ENCODE measurements around the gene NPFFR1. TPM values are rescaled to one million over a fixed set of nuclear protein-coding genes. Genes with fewer than 3 reads are reported as not detected.

The NPFFR1 gene
- total and polyA plus RNA-seq, 2 experiments from 2014 or later, result not detected

DNA sequence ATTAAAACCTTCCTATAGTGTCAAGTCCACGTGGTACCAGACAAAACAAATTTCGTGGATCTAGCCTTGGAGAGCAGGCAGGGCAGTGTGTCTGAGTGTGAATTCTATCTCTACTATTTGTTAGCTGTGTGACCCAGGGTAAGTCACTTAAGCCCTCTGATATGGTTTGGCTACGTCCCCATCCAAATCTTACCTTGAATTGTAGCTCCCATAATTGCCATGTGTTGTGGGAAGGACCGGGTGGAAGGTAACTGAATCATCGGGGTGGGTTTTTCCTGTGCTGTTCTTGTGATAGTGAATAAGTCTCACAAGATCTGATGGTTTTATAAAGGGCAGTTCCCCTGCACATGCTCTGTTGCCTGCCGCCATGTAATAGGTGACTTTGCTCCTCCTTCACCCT, 2.8 kb upstream of the NPFFR1 start:
- no peak overlapping the region for H2AFZ ChIP-seq
- H3K9me3 ChIP-seq (ENCODE audit: low read depth), result no peaks in the 10 kb centered on the region
- no peaks in the 10 kb centered on the region for H3K36me3 ChIP-seq (replicated peaks; ENCODE audit: insufficient read depth, low read depth)
- H3K4me2 ChIP-seq, result no peak overlapping the region
- no peaks in the 10 kb centered on the region for H4K20me1 ChIP-seq (ENCODE audit: insufficient read depth, poor library complexity, severe bottlenecking)
- DNase-seq (ENCODE audit: low spot score), result no peak
- H3K27me3 ChIP-seq, result peaks cover 43% of the 10 kb centered on the region
- 86% methylated on average over 6 of the region's 6 CpGs for WGBS (ENCODE audit: low lambda C conversion rate, missing lambda C conversion rate)
- TF ChIP-seq EZH2 (IDR thresholded peaks at IDR 0.05; ENCODE audit: borderline replicate concordance), result no peak
- H3K9me2 ChIP-seq (replicated peaks; ENCODE audit: insufficient read depth), result no peaks in the 10 kb centered on the region
- peaks cover 4% of the 10 kb centered on the region for H3K4me1 ChIP-seq (ENCODE audit: insufficient read depth)
- H3K79me2 ChIP-seq, result no peaks in the 10 kb centered on the region
- H3K27ac ChIP-seq, result no peak overlapping the region
- no peak overlapping the region for H3K4me3 ChIP-seq

DNA sequence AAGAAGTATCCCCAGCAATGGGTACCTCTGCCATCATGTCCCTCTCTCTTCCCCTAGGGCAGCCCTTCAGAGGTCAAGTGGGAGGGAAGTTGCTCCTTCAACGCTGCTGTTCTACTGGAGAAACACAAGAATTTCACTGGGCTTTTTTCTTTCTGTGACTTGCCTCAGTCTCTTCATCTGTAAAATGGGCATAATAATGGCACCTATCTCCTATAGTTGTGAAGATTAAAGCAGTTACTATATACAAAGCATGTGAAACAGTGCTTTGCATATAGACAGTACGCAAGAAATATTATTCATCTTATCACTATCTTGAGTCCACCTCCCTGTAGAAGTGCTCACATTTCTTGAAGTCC, 1.6 kb upstream of the NPFFR1 start:
- Histone ChIP-seq H3K36me3 (replicated peaks; ENCODE audit: insufficient read depth, low read depth) (no peaks in the 10 kb centered on the region), H3K9me3 (ENCODE audit: low read depth) (no peaks in the 10 kb centered on the region), H2AFZ (no peak overlapping the region), H3K27ac (no peak overlapping the region), H3K9me2 (replicated peaks; ENCODE audit: insufficient read depth) (no peaks in the 10 kb centered on the region), H3K27me3 (peaks cover 55% of the 10 kb centered on the region), H3K4me1 (ENCODE audit: insufficient read depth) (peaks cover 4% of the 10 kb centered on the region), H3K4me3 (no peak overlapping the region), H3K79me2 (no peaks in the 10 kb centered on the region), H3K4me2 (no peak overlapping the region), H4K20me1 (ENCODE audit: insufficient read depth, poor library complexity, severe bottlenecking) (no peaks in the 10 kb centered on the region)
- WGBS (ENCODE audit: low lambda C conversion rate, missing lambda C conversion rate), result 94% methylated on average over 2 of the region's 2 CpGs
- DNase-seq (ENCODE audit: low spot score), result no peak
- TF ChIP-seq, protein P1, sequence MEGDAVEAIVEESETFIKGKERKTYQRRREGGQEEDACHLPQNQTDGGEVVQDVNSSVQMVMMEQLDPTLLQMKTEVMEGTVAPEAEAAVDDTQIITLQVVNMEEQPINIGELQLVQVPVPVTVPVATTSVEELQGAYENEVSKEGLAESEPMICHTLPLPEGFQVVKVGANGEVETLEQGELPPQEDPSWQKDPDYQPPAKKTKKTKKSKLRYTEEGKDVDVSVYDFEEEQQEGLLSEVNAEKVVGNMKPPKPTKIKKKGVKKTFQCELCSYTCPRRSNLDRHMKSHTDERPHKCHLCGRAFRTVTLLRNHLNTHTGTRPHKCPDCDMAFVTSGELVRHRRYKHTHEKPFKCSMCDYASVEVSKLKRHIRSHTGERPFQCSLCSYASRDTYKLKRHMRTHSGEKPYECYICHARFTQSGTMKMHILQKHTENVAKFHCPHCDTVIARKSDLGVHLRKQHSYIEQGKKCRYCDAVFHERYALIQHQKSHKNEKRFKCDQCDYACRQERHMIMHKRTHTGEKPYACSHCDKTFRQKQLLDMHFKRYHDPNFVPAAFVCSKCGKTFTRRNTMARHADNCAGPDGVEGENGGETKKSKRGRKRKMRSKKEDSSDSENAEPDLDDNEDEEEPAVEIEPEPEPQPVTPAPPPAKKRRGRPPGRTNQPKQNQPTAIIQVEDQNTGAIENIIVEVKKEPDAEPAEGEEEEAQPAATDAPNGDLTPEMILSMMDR (IDR thresholded peaks at IDR 0.05; ENCODE audit: poor library complexity), result no peak
- TF ChIP-seq EZH2phosphoT487 (IDR thresholded peaks at IDR 0.05; ENCODE audit: low read depth, severe bottlenecking, unreplicated experiment) (no peak), EZH2 (IDR thresholded peaks at IDR 0.05; ENCODE audit: borderline replicate concordance) (no peak)

- H3K27me3 ChIP-seq, result peaks cover 60% of the 10 kb centered on the region
These were observed 1.0 kb upstream of the NPFFR1 start for GRCh38 chr10:70284542-70285475.

DNA sequence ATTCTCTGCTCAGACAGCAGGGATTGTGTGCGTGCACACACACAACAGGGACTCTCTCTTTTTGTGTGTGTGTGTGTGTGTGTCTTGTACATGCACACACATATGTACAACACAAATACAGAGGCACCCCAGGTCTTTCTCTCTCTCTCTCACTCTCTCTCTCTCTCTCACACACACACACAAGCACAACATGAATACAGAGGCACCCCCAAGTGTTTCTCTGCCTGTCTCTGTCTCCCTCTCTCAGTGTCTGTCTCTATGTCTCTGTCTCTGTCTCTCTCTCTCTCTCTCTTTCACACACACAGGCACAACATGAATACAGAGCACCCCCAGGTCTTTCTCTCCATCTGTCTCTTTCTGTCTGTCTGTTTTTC, 746 bp downstream of the NPFFR1 start:
- H4K20me1 ChIP-seq (ENCODE audit: insufficient read depth, poor library complexity, severe bottlenecking), result no peaks in the 10 kb centered on the region
- WGBS (ENCODE audit: low lambda C conversion rate, missing lambda C conversion rate), result 82% methylated on average over 1 of the region's 1 CpG
- no peak for DNase-seq (ENCODE audit: low spot score)
- no peak for TF ChIP-seq EZH2phosphoT487 (IDR thresholded peaks at IDR 0.05; ENCODE audit: low read depth, severe bottlenecking, unreplicated experiment)
- peaks cover 60% of the 10 kb centered on the region for H3K27me3 ChIP-seq
- H3K9me2 ChIP-seq (replicated peaks; ENCODE audit: insufficient read depth), result no peaks in the 10 kb centered on the region
- H3K4me3 ChIP-seq, result no peak overlapping the region
- no peak overlapping the region for H3K27ac ChIP-seq
- peaks cover 4% of the 10 kb centered on the region for H3K4me1 ChIP-seq (ENCODE audit: insufficient read depth)
- H3K9me3 ChIP-seq (ENCODE audit: low read depth), result no peaks in the 10 kb centered on the region
- no peak overlapping the region for H3K4me2 ChIP-seq
- no peaks in the 10 kb centered on the region for H3K79me2 ChIP-seq
- no peak overlapping the region for H2AFZ ChIP-seq
- H3K36me3 ChIP-seq (replicated peaks; ENCODE audit: insufficient read depth, low read depth), result no peaks in the 10 kb centered on the region

More at GRCh38 chr10:70284542-70285475, 1.0 kb upstream of the NPFFR1 start:
- H3K27ac ChIP-seq, result no peak overlapping the region
- 68% methylated on average over 4 of the region's 4 CpGs for WGBS (ENCODE audit: low lambda C conversion rate, missing lambda C conversion rate)
- no peaks in the 10 kb centered on the region for H3K36me3 ChIP-seq (replicated peaks; ENCODE audit: insufficient read depth, low read depth)
- no peaks in the 10 kb centered on the region for H4K20me1 ChIP-seq (ENCODE audit: insufficient read depth, poor library complexity, severe bottlenecking)
- H3K4me1 ChIP-seq (ENCODE audit: insufficient read depth), result peaks cover 4% of the 10 kb centered on the region
- TF ChIP-seq, protein P1 (IDR thresholded peaks at IDR 0.05; ENCODE audit: poor library complexity), result no peak
- peak; percentile 4 for TF ChIP-seq EZH2phosphoT487 (IDR thresholded peaks at IDR 0.05; ENCODE audit: low read depth, severe bottlenecking, unreplicated experiment)
- no peak overlapping the region for H3K4me3 ChIP-seq
- DNase-seq (ENCODE audit: low spot score), result no peak
- H3K9me2 ChIP-seq (replicated peaks; ENCODE audit: insufficient read depth), result no peaks in the 10 kb centered on the region
- no peaks in the 10 kb centered on the region for H3K9me3 ChIP-seq (ENCODE audit: low read depth)
- H2AFZ ChIP-seq, result no peak overlapping the region
- H3K79me2 ChIP-seq, result no peaks in the 10 kb centered on the region
- no peak overlapping the region for H3K4me2 ChIP-seq
